ENCODE data around the gene MBD3L2B.
"Not testable (repeated sequence)": the region's sequence is repeated elsewhere in the genome, so short reads cannot be mapped to it uniquely, and the experiment has no call there.

The MBD3L2B gene

DNA sequence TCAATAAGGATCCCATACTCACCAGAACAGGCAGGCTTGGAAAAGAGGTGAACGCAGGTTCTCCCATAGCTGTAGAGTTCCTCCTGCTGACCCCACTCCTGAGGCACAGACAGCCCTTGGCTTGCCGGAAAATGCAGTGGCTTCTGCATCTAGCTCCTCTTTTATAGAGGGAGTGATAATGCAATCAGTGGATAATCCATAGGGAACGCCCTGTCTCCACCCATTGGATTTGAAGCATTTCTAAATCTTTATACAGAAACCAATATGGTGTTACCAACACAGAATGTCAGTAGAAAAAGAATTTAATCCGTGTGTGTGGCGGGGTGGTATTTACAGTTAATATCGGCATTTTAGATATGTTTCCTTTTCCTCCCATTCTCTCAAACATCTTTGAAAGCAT, at the start of gene MBD3L2B:
Gene MBD3L2B (minus strand): TSS at position 101 of the 400 bp plus-strand sequence. CDS start 34 bp downstream, at position 67.
- not testable (repeated sequence) for DNase-seq

DNA sequence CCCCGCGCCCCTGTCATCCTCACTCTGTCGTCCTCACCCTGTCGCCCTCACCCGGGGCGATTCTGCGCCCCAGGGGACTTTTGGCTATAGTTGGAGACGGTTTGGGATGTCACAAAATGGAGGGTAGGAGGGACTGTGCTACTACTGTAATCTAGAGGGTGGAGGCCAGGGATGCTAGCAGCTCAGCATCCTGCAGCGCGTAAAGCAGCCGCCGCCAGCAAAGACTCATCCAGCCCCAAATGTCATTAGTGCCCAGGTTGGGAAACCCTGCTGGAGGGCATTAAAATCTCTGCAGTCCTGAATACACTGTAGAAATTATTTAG, 48.6 kb upstream of the MBD3L2B start:
- DNase-seq, result no peak

DNA sequence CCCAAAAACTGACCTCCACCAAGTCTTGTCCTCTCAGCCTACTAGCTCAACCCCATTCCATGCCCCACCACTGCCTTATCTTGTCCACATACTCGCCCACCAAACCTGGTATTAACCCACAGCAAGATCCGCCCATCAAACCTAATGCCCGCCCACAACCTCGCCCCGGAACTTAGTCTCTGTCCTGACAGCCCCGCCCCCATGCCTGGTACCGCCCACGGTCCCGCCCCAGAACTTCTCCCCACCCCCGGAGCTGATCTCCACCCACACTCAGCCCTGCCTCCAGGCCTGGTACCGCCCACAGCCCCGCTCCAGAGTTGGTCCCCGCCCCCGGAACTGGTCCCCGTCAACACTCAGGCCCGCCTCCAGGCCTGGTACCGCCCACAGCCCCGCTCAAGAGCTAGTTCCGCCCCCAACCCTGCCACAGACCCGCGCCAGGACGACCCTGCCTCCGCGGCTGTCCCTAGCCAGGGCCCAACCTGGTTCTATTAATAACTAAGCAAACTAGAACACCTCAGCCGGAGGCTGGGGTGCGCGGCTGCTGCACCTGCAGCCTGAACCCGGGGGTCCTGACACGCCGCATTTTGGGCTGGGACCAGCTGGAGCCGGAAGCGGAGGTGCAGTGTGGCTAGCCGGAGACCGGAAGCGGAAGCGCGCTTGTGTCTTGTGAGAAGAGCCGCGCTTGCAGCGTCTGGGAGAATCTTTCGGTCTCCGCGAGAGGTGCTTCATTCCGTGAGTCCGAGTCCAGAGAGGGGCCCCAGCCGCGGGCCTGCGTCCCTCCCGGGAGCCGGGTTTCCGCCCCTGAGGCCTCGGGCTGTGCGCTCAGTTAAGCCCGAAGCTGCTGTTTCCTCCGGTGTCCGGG, 48.0 kb upstream of the MBD3L2B start, which contains the start of gene ZNF557:
Gene ZNF557 (plus strand): TSS at position 662 of the 862 bp plus-strand sequence. CDS start 5,372 bp downstream, outside the sequence.
- DNase-seq, result peak; percentile 70

DNA sequence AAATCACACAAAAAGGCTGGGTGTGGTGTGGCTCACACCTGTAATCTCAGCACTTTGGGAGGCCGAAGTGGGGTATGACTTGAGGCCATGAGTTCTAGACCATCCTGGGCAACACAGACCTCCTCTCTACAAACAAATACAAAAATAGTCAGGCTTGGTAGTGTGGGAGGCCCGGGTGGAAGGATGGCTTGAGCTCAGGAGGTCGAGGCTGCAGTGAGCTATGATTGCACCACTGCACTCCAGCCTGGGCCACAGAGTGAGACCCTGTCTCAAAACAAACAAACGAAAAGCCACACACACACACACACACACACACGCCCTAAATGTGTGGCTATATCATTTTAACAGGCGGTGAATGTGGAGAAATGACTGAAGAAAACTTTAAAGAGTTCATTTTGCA, 47.4 kb upstream of the MBD3L2B start:
- no peak for DNase-seq

DNA sequence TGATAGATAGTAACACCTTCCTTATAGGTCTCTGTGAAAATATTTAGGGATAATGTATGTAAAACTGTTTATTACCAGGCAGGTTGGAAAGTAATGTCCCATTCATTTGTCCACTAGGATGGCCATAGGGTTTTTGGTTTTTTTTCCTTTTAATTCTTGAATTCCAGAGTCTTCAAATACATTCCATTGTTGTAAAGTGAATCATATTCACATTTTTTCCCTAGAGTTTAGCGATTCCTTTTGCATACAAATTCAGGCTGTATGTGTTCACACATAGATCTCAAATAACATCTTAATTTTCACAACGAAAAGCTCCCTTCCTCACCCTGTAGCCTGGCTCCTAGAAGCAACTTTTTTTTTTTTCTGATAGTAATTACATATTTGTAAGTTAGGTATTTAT, 46.5 kb upstream of the MBD3L2B start:
- DNase-seq, result no peak

DNA sequence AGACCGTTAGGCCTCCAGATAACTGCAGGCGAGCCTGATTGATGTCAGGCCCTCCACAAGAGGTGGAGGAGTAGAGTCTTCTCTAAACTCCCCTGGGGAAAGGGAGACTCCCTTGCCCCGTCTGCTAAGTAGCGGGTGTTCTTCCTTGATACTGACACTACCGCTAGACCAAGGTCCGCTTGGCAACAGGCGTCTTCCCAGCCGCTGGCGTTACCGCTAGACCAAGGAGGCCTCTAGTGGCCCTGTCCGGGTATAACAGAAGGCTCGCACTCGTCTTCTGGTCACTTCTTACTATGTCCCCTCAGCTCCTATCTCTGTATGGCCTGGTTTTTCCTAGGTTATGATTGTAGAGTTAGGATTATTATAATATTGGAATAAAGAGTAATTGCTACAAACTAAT, 45.9 kb upstream of the MBD3L2B start:
- DNase-seq, result not testable (repeated sequence)

DNA sequence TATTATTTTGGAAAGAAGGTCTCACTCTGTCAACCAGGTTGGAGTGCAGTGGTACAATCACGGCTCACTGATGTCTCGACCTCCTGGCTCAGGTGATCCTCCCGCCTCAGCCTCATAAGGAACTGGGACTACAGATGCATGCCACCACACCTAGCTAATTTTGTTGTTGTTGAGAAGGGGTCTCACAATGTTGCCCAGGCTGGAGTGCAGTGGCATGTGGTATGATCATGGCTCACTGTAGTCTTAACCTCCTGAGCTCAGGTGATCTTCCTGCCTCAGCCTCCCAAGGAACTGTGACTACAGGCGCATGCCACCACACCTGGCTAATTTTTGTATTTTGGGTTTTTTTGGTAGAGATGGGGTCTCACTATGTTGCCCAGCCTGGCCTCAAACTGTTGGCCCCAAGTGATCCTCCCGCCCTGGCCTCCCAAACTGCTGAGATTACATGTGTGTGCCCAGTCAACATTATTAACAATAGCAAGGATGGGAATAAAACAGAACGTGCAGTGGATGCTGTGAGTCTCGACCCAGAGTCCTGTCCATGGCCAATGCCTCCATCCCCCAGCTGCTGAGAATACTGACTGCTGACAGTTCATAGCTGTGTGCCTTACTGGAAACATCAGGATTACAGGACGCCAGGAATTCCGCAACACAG, 42.7 kb upstream of the MBD3L2B start:
- DNase-seq, result no peak

DNA sequence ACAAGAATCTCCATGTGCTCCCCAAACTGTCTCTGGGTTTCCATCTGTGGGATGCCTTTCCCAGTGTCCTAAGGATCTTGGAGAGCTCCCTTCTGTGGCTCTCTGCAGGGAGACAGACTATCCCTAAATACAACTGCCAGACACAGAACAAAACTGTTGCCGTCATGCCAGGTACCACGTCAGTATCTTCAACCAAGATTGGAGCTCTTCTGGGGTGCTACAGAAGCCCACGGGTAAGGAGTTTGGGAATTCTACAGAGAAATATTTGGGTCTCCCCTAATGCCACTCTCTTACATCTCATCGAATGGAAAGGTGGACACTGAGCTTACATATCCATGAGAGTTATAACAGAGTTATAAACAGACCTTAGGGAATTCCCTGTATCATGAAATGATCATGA, 42.1 kb upstream of the MBD3L2B start:
- DNase-seq, result no peak

DNA sequence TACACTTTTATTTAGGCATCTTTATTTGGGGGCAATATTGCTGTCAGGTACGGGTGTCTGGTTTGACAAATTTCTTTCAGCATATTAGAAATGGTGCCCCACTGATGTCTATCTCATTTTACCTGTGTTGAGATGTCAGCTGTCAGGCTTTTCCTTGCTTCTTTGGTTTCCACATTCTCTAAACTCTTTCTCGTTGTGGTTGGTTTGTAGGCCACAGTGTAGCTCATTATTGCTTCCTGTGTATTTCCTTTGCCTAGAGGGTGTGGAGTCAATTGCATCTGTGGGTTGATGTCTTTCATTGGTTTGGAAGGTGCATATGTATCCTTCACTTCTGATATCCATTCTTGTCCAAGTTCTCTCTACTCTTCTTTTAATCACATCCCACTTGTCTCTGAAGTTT, 38.7 kb upstream of the MBD3L2B start:
- not testable (repeated sequence) for DNase-seq

DNA sequence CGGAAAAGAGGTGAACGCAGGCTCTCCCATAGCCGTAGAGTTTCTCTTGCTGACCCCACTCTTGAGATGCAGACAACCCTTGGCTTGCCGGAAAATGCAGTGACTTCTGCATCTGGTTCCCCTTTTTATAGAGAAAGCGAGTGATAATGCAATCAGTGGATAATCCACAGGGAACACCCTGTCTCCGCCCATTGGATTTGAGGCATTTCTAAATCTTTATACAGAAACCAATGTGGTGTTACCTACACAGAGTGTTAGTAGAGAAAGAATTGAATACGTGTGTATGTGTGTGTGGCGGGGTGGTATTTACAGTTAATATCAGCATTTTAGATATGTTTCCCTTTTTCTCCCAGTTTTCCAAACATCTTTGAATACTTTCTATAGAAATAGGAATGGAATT, 37.3 kb upstream of the MBD3L2B start, which contains the start of gene MBD3L3:
Gene MBD3L3 (minus strand): TSS at position 101 of the 400 bp plus-strand sequence. CDS start 71 bp downstream, at position 30.
- not testable (repeated sequence) for DNase-seq

DNA sequence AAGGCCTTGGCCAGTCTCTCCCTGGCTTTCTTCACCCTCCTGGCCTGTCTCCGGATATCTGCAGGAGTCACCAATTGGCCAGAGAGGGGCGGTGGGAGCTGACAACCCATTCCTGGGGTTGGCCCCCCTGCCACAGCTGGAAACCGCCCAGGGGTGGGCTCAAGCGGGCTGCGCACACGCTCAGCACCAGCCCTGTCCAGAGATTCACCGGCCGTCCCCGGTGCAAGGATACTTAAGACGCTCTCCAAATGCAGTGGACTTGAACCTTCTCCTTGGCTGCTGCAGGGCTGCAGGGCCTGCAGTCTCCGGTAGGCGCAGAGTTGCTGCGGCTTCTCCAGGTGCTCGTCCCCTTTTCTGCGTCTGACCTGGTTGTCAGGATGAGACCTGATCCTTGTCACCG, 35.1 kb upstream of the MBD3L2B start:
- DNase-seq, result not testable (repeated sequence)

DNA sequence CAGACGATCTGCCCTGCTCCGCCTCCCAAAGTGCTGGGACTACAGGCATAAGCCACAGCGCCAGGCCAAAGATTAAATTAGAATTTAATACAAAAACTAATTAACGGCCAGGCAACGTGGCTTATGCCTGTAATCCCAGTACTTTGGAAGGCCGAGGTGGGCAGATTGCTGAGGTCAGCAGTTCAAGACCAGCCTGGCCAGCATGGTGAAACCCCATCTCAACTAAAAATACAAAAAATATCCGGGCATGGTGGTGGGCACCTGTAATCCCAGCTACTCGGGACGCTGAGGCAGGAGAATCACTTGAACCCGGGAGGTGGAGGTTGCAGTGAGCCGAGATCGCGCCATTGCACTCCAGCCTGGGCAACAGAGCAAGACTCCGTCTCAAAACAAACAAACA, 34.4 kb upstream of the MBD3L2B start:
- DNase-seq, result not testable (repeated sequence)

DNA sequence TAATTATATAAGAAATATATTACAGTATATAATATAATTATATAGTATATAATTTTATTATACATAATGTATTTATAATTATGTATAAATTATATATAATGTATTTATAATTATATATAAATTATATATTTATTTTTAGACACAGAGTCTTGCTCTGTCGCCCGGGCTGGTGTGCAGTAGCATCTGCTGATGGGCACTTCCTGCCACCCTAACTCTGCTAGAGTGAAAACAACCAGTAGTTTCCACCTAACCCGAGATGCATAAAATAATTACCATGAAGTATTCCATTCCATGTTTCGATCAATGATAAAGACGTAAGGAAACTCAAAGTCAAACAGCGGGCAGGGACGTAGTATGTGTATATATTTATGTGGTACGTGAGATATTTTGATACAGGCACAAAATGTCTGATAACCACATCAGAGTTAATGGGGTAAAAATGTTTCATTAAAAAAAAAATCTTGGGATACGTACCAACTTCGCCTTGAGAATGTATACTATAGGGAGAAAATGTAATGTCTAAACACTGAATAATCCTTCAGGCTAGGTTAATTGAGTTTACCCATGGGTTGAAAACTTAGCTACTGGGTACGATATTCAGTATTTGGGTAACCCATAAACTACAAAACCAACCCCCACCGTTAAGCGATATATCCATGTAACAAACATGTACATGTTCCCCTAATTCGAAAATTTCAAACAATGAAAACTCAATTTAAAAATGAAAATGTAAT, 33.6 kb upstream of the MBD3L2B start:
- not testable (repeated sequence) for DNase-seq

DNA sequence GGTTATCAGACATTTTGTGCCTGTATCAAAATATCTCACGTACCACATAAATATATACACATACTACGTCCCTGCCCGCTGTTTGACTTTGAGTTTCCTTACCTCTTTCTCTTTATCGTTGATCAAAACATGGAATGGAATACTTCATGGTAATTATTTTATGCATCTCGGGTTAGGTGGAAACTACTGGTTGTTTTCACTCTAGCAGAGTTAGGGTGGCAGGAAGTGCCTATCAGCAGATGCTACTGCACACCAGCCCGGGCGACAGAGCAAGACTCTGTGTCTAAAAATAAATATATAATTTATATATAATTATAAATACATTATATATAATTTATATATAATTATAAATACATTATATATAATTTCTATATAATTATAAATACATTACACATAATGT, 31.7 kb upstream of the MBD3L2B start:
- DNase-seq, result not testable (repeated sequence)

DNA sequence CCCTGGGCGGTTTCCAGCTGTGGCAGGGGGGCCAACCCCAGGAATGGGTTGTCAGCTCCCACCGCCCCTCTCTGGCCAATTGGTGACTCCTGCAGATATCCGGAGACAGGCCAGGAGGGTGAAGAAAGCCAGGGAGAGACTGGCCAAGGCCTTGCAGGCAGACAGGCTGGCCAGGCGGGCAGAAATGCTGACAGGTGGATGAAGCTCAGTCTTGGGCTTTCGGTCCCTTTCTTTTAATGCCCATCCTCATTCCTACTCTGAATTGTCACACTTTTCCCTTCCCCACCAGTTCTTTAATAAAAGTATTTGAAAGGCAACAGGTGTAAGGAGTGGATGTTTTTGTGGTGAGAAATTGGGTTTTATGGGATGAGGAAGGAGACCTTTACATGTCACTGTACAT, 30.2 kb upstream of the MBD3L2B start:
- DNase-seq, result not testable (repeated sequence)

DNA sequence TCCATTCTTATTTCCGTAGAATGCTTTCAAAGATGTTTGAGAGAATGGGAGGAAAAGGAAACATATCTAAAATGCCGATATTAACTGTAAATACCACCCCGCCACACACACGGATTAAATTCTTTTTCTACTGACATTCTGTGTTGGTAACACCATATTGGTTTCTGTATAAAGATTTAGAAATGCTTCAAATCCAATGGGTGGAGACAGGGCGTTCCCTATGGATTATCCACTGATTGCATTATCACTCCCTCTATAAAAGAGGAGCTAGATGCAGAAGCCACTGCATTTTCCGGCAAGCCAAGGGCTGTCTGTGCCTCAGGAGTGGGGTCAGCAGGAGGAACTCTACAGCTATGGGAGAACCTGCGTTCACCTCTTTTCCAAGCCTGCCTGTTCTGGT, 27.8 kb upstream of the MBD3L2B start, which contains the start of gene MBD3L2:
Gene MBD3L2 (plus strand): TSS at position 301 of the 400 bp plus-strand sequence. CDS start 53 bp downstream, at position 354.
- DNase-seq, result not testable (repeated sequence)

DNA sequence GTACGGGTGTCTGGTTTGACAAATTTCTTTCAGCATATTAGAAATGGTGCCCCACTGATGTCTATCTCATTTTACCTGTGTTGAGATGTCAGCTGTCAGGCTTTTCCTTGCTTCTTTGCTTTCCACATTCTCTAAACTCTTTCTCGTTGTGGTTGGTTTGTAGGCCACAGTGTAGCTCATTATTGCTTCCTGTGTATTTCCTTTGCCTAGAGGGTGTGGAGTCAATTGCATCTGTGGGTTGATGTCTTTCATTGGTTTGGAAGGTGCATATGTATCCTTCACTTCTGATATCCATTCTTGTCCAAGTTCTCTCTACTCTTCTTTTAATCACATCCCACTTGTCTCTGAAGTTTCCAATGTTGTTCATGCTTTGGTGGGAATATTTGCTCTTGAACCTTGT, 20.3 kb upstream of the MBD3L2B start:
- not testable (repeated sequence) for DNase-seq

DNA sequence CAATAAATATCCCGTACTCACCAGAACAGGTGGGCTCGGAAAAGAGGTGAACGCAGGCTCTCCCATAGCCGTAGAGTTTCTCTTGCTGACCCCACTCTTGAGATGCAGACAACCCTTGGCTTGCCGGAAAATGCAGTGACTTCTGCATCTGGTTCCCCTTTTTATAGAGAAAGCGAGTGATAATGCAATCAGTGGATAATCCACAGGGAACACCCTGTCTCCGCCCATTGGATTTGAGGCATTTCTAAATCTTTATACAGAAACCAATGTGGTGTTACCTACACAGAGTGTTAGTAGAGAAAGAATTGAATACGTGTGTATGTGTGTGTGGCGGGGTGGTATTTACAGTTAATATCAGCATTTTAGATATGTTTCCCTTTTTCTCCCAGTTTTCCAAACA, 18.8 kb upstream of the MBD3L2B start, which contains the start of gene MBD3L4:
Gene MBD3L4 (minus strand): TSS at position 101 of the 400 bp plus-strand sequence. CDS start 35 bp downstream, at position 66.
- not testable (repeated sequence) for DNase-seq

DNA sequence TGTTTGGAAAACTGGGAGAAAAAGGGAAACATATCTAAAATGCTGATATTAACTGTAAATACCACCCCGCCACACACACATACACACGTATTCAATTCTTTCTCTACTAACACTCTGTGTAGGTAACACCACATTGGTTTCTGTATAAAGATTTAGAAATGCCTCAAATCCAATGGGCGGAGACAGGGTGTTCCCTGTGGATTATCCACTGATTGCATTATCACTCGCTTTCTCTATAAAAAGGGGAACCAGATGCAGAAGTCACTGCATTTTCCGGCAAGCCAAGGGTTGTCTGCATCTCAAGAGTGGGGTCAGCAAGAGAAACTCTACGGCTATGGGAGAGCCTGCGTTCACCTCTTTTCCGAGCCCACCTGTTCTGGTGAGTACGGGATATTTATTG, 9.0 kb upstream of the MBD3L2B start, which contains the start of gene MBD3L5:
Gene MBD3L5 (plus strand): TSS at position 301 of the 400 bp plus-strand sequence. CDS start 34 bp downstream, at position 335.
- not testable (repeated sequence) for DNase-seq

DNA sequence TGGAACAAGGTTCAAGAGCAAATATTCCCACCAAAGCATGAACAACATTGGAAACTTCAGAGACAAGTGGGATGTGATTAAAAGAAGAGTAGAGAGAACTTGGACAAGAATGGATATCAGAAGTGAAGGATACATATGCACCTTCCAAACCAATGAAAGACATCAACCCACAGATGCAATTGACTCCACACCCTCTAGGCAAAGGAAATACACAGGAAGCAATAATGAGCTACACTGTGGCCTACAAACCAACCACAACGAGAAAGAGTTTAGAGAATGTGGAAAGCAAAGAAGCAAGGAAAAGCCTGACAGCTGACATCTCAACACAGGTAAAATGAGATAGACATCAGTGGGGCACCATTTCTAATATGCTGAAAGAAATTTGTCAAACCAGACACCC, 7.6 kb upstream of the MBD3L2B start:
- not testable (repeated sequence) for DNase-seq

DNA sequence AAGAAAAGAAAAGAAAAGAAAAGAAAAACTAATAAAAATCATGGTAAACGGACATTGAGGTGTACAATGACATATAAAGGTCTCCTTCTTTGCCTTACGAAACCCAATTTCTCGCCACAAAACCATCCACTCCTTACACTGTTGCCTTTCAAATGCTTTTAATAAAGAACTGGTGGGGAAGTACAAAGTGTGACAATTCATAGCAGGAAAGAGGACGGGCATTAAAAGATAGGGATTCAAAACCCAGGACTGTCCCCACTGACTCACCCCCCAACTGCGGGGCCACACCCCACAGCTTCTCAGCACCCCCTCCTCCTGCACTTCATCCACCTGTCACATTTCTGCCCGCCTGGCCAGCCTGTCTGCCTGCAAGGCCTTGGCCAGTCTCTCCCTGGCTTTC, 2.4 kb downstream of the MBD3L2B start:
- DNase-seq, result no peak

DNA sequence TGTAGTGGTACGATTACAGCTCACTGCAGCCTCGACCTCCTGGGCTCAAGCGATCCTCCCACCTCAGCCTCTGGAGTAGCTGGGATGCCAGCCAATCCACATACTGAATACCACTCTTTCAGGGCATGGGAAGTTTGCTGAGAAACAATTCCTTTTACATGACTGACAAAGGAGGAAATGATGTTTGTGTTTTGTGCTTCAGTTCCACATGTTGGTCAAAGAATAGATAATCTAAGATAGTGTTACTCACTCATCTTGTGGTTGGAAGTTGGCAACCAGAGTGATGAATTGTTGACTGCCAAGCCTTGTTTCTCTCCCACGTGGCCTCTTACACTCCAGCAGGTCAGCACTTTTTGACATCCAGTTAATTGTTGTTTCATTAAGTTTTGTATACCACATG, 7.6 kb downstream of the MBD3L2B start:
- no peak for DNase-seq
